Measurements from ENCODE around the gene KRTAP3-2. TPM values are rescaled to one million over a fixed set of nuclear protein-coding genes. Genes with fewer than 3 reads are reported as not detected.

KRTAP3-2 gene
- total RNA-seq, 1 experiment from 2014 or later = not detected

DNA sequence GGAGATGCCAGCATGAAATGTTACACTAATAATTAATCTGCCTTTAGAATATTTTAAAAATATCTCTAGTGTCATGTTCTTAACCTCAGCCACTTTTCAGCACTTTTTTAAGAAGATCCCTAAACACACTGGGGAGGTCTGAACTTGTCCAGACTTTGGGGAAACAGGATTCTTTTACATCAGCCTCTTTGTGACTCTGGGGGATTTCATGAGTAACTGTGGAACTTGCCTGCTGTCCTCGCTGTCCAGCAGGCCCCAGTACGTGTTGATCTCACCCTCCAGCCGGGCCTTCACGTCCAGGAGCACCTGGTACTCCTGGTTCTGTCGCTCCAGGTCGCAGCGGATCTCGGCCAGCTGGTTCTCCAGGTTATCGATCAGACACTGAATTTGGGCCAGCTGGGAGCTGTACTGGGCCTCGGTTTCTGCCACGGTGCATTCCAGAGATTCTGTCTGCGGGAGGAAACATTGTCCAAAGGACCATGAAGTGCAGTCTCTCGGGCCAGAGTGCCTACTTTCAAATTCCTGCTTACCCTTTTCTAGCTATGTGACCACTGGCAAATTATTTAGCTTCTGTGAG, 21.0 kb downstream of the KRTAP3-2 start:
- no peaks in the 10 kb centered on the region for H3K27me3 ChIP-seq (ENCODE audit: insufficient read depth, low read length)
- H3K9me3 Mint-ChIP-seq = no peaks in the 10 kb centered on the region
- no peak overlapping the region for H2BK120ac ChIP-seq (ENCODE audit: low read depth, low read length, poor library complexity, severe bottlenecking)
- H3K18ac ChIP-seq (ENCODE audit: insufficient read length, low read depth, low read length) = no peak overlapping the region
- H4K20me1 ChIP-seq (ENCODE audit: control insufficient read depth, insufficient read depth, insufficient read length) = no peaks in the 10 kb centered on the region
- no peak overlapping the region for H3T11ph ChIP-seq (ENCODE audit: low read length)
- H3K27me3 Mint-ChIP-seq (ENCODE audit: low read depth) = no peaks in the 10 kb centered on the region; the same call in 1 of the 2 replicates
- no peaks in the 10 kb centered on the region for H3K9me3 ChIP-seq (ENCODE audit: control insufficient read depth, low read depth, low read length)
- no peak overlapping the region for H2AFZ ChIP-seq (ENCODE audit: low read length)
- H3K56ac ChIP-seq (ENCODE audit: insufficient read length, low read depth, low read length) = no peak overlapping the region
- H3K27ac ChIP-seq (ENCODE audit: insufficient read length, low read depth, low read length) = no peak overlapping the region
- H2BK12ac ChIP-seq (ENCODE audit: insufficient read length, low read depth, low read length) = no peak overlapping the region
- TF ChIP-seq, protein P1, sequence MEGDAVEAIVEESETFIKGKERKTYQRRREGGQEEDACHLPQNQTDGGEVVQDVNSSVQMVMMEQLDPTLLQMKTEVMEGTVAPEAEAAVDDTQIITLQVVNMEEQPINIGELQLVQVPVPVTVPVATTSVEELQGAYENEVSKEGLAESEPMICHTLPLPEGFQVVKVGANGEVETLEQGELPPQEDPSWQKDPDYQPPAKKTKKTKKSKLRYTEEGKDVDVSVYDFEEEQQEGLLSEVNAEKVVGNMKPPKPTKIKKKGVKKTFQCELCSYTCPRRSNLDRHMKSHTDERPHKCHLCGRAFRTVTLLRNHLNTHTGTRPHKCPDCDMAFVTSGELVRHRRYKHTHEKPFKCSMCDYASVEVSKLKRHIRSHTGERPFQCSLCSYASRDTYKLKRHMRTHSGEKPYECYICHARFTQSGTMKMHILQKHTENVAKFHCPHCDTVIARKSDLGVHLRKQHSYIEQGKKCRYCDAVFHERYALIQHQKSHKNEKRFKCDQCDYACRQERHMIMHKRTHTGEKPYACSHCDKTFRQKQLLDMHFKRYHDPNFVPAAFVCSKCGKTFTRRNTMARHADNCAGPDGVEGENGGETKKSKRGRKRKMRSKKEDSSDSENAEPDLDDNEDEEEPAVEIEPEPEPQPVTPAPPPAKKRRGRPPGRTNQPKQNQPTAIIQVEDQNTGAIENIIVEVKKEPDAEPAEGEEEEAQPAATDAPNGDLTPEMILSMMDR (conservative IDR thresholded peaks at IDR 0.05) = no peak
- no peak overlapping the region for H2BK5ac ChIP-seq (ENCODE audit: insufficient read length, low read length)
- H4K91ac ChIP-seq (ENCODE audit: insufficient read length, low read depth, low read length) = no peak overlapping the region
- no peak overlapping the region for H4K8ac ChIP-seq (replicated peaks; ENCODE audit: insufficient read length, low read depth, low read length)
- H3K4me2 ChIP-seq (ENCODE audit: insufficient read depth, insufficient read length, low read length) = no peak overlapping the region
- no CpG with 5 or more reads among the region's 13 CpGs for WGBS (ENCODE audit: extremely low coverage, insufficient read length, low lambda C conversion rate)
- no peak overlapping the region for H3K4me3 Mint-ChIP-seq
- no peaks in the 10 kb centered on the region for H3K36me3 Mint-ChIP-seq (ENCODE audit: insufficient read depth in 1 of 3, low read depth in 3 of 3)
- H3K79me1 ChIP-seq (ENCODE audit: insufficient read depth, low read depth, low read length, poor library complexity, severe bottlenecking) = no peaks in the 10 kb centered on the region
- no peak overlapping the region; the same call in 1 of the 2 replicates for H3K14ac ChIP-seq (ENCODE audit: insufficient read depth, low read length)
- H3K23ac ChIP-seq (ENCODE audit: insufficient read length, low read depth, low read length) = no peak overlapping the region
- H3K9ac ChIP-seq (ENCODE audit: extremely low read depth, insufficient read length, low read length) = no peak overlapping the region
- H3K79me2 ChIP-seq (ENCODE audit: insufficient read depth, low read length) = no peaks in the 10 kb centered on the region
- no peaks in the 10 kb centered on the region; the same call in 1 of the 2 replicates for H3K4me1 ChIP-seq (ENCODE audit: insufficient read depth, low read length)
- no peak overlapping the region for H3K4ac ChIP-seq (ENCODE audit: low read depth, low read length)
- H3K23me2 ChIP-seq (ENCODE audit: insufficient read length, low read depth, low read length, poor library complexity, severe bottlenecking) = no peaks in the 10 kb centered on the region
- no peak overlapping the region for H2BK15ac ChIP-seq (ENCODE audit: low read depth, low read length)
- no peak overlapping the region for H2BK20ac ChIP-seq (ENCODE audit: low read depth, low read length, poor library complexity, severe bottlenecking)
- H3K4me1 Mint-ChIP-seq = peaks cover 11 to 14% of the 10 kb centered on the region in 2 experiments
- H3K27ac Mint-ChIP-seq = peak overlapping the region in 2 of 3 experiments; percentile 47 to 92; a peak in 2 of 7 replicates
- no peak overlapping the region for H2AK5ac ChIP-seq (ENCODE audit: insufficient read length, low read length)
- H4K5ac ChIP-seq (ENCODE audit: insufficient read length, low read depth, low read length) = no peak overlapping the region
- DNase-seq = no peak
